Tibial artery (tissue), 4 donors: ENCODE data around the gene THEM4.

Experiments used
- DNase-seq, 2 donors: peaks; one replicate each; pipeline ENCODE4 v3.0.0-alpha.2; 2019
- H3K27ac ChIP-seq, 2 donors: fragments of 200-600 bp; sonication (generic) in 1 of 2; 1 replicate in 1 of 2; 2 replicates in 1 of 2; pipeline ENCODE4 v1.5.1; 2018 to 2019; ENCODE audit warnings: mild to moderate bottlenecking in 1 of 2
- H3K27me3 ChIP-seq, 2 donors: fragments of 200-600 bp; sonication (generic) in 1 of 2; one replicate each; pipeline versions ENCODE4 v1.5.1 to v1.6.0; 2016 to 2019
- H3K36me3 ChIP-seq, 3 donors: fragments of 200-600 bp; sonication (generic) in 2 of 3; one replicate each; pipeline ENCODE4 v1.5.1; 2016 to 2019; ENCODE audit warnings: mild to moderate bottlenecking in 2 of 3
- H3K4me1 ChIP-seq, 4 donors: fragments of 200-600 bp; sonication (generic) in 2 of 4; 1 replicate in 3 of 4; 2 replicates in 1 of 4; pipeline ENCODE4 v1.5.1; 2016 to 2019
- H3K4me3 ChIP-seq, 2 donors: fragments of 200-600 bp; sonication (generic) in 1 of 2; 1 replicate in 1 of 2; 2 replicates in 1 of 2; pipeline ENCODE4 v1.5.1; 2018 to 2019; ENCODE audit warnings: mild to moderate bottlenecking in 2 of 2
- H3K9me3 ChIP-seq, 3 donors: fragments of 200-600 bp; sonication (generic) in 1 of 3; one replicate each; pipeline ENCODE4 v1.5.1; 2016 to 2019
- CTCF ChIP-seq, 2 experiments: fragments of 200-600 bp in 1 of 2; fragments of 450-650 bp in 1 of 2; IDR thresholded peaks; one replicate each; pipeline ENCODE4 v1.5.1; 2017 to 2019; ENCODE audit warnings: antibody characterized with exemption in 2 of 2, mild to moderate bottlenecking in 1 of 2, moderate library complexity in 1 of 2
- intact Hi-C: fragments of 100-400 bp; cut with DNase I; formaldehyde crosslinking; loops from one replicate; pipeline ENCODE4 v1.15.0; 2023; ENCODE audit warnings: low total_unique reads

Gene THEM4

DNA sequence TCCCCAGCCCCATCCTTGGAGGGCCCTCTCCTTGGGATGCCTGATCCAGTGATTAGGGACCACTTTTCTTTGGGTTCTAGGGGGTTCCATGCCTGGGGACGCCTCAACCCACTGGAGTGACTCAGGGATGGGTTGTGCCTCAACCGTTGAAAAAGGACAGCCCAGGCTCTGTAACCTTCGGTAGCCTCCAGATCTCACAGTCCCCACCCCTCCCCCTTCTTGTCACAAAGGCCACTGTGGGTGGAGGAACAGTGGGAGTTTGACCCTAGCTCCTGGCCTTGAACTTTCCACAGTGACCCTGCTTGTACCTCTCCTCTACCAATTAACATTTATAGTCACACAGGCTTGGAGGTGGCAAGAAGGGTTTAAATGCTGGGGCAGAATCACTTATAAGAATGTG lies 75.1 kb downstream of the THEM4 start:
- Histone ChIP-seq H3K4me3 (no peak overlapping the region), H3K36me3 (no peaks in the 10 kb centered on the region), H3K27me3 (peaks cover 0 to 74% of the 10 kb centered on the region in 2 donors), H3K9me3 (no peaks in the 10 kb centered on the region), H3K4me1 (peaks cover 0 to 29% (median 17%) of the 10 kb centered on the region in 4 donors), H3K27ac (no peak overlapping the region)
- TF ChIP-seq CTCF (IDR thresholded peaks at IDR 0.05) = no peak
- intact Hi-C loops = no loop called here
- DNase-seq = no peak

DNA sequence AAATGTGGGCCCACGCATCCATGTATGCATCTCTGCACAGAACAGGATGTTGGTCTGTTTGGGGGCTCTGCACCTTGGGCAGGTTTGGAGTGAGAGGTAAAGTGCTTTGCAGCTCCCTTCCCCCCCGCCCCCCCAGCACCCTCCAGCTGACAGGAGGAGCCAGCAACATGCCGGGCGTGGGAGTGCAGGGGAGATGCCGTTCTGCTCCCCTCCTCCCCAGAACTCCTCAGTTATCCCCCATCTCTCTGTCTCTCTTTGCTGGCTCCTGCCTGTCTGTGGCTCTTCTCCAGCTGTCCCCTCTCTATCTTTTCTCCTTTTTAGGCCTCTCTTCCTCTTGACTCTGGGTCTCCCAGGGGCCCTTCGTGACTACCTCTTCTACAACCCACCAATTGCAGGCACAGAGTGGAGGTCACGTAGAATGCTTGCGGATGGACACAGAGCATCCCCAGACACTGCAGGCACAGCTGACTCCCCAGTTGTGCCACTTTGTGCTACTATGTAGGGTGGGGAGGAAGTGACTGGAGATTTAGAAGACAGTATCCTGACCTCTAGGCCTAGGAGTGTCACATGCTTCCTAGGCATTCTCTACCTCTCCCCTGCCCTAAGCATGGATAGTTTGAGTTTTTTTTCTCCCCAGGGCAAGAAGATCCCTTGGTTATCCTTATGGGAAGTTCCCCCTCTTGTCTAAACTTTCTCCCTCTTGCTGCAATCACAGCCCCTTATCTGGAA lies 76.0 kb downstream of the THEM4 start:
- Histone ChIP-seq H3K4me1 (peaks cover 0 to 27% (median 8%) of the 10 kb centered on the region in 4 donors), H3K9me3 (no peaks in the 10 kb centered on the region), H3K27ac (no peak overlapping the region), H3K4me3 (no peak overlapping the region), H3K36me3 (no peaks in the 10 kb centered on the region), H3K27me3 (peaks cover 0 to 67% of the 10 kb centered on the region in 2 donors)
- no peak for DNase-seq
- intact Hi-C loops = no loop called here
- TF ChIP-seq CTCF (IDR thresholded peaks at IDR 0.05) = no peak

DNA sequence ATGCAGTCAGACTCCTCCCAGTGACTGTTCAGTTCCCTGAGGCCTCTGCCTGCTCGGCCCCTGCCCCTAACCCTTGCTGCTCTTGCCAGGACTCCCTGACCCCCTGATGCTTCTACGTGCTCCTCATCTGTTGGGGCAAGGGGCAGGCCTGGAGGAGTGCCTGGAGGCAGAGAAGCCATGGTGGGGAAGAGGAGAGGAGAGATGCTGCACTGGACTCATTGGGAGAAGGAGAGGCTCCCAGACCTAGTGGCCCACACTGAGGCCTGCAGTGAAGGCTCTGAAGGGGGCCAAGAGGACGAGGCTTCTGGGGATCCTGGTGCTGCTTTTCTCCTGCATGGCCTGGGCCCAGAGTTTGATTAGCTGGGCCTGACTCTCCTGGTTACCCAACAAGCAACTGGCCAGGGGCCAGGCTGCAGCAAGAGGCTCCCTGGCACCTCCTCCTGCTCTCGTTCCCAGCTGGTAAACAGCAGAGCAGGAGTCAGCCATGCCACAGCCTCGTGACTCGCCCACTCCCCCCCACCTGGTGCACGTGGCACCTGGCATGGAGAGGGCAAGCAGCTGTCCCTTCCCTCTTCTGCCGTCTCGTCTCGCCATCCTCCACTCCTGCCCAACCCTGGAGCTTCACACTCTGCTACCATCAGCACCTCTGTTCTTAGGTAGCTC lies 76.9 kb downstream of the THEM4 start:
- peaks cover 0 to 21% (median under 1%) of the 10 kb centered on the region in 4 donors for H3K4me1 ChIP-seq
- no peak overlapping the region for H3K27ac ChIP-seq
- H3K36me3 ChIP-seq = no peaks in the 10 kb centered on the region
- TF ChIP-seq CTCF (IDR thresholded peaks at IDR 0.05) = no peak
- H3K27me3 ChIP-seq = peaks cover 0 to 67% of the 10 kb centered on the region in 2 donors
- intact Hi-C loops = no loop called here
- H3K9me3 ChIP-seq = no peaks in the 10 kb centered on the region
- no peak for DNase-seq
- H3K4me3 ChIP-seq = no peak overlapping the region

DNA sequence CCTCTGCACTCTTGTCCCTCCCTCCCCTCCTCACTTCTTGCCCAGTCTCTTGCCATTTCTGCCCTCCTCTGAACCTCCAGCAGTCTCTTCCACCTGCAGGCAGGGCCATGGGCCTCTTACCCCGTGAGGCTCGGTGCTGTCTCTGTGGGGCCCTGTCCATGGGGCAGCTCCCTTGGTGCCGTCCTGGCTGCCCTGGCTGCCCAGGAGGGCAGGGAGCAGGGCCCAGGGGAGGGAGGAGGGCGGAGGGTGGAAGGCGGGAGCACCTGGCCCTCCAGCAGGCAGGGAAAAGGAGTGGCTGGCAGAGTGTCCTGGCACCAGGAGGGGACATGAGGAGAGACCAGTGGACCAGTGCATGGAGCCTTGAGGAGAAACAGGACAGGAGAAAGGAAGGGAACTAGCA lies 77.7 kb downstream of the THEM4 start, which contains the start of gene RORC:
TSS of gene RORC (minus strand) at position 198 of the 400 bp plus-strand sequence. CDS start at position 160, 38 bp downstream.
- intact Hi-C loops = no loop called here
- TF ChIP-seq CTCF (IDR thresholded peaks at IDR 0.05) = no peak
- H3K27me3 ChIP-seq = peaks cover 0 to 66% of the 10 kb centered on the region in 2 donors
- no peaks in the 10 kb centered on the region for H3K9me3 ChIP-seq
- no peak within 1 kb of the TSS for H3K27ac ChIP-seq
- peaks cover 0 to 14% (median 0%) of the 10 kb centered on the region in 4 donors for H3K4me1 ChIP-seq
- no peak within 1 kb of the TSS for H3K4me3 ChIP-seq
- DNase-seq = no peak
- no peaks in the 10 kb centered on the region for H3K36me3 ChIP-seq

GRCh38 chr1:151831256-151831591 lies 78.1 kb downstream of the THEM4 start:
- no peaks in the 10 kb centered on the region for H3K9me3 ChIP-seq
- no peak for DNase-seq
- TF ChIP-seq CTCF (IDR thresholded peaks at IDR 0.05) = no peak
- H3K36me3 ChIP-seq = no peaks in the 10 kb centered on the region
- intact Hi-C loops = no loop called here
- no peak overlapping the region for H3K4me3 ChIP-seq
- peaks cover 0 to 66% of the 10 kb centered on the region in 2 donors for H3K27me3 ChIP-seq
- peaks cover 0 to 14% (median 0%) of the 10 kb centered on the region in 4 donors for H3K4me1 ChIP-seq
- H3K27ac ChIP-seq = no peak overlapping the region
